AG10803 (cell line): ENCODE data around the gene BDKRB2.
"Not testable (repeated sequence)": the region's sequence is repeated elsewhere in the genome, so short reads cannot be mapped to it uniquely, and the experiment has no call there.

ENCODE experiments used
- DNase-seq: peaks from one replicate; pipeline ENCODE4 v3.0.0; 2010; ENCODE audit warnings: low read depth
- H3K4me3 ChIP-seq: 2 replicates; pipeline ENCODE4 v1.5.1; 2011; ENCODE audit warnings: mild to moderate bottlenecking, low read length, control low read depth
- TF ChIP-seq, protein P1 (sequence below): conservative IDR thresholded peaks from 2 replicates; pipeline ENCODE4 v1.5.1; 2011; ENCODE audit warnings: mild to moderate bottlenecking, low read length, control low read depth, inconsistent platforms

Gene BDKRB2

DNA sequence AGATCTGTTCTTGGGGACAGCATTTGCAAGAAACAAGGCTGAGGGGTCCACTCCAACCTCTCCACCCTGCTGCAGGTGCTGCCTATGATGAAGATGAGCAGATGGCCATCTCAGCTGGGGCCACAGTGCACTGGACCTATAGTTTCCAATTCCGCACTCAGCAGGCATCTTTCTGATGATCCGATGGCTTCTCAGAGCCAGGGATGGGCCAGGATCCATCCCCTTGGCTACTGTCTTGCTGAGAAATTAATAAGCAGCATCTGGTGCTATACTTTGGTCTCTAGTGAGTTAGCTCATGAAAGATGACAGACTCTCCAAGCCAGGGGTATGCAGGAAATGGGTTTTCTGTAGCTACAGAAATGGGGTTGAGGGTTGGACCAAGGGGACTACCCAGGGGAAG is 33.0 kb downstream of the BDKRB2 start:
- TF ChIP-seq, protein P1, sequence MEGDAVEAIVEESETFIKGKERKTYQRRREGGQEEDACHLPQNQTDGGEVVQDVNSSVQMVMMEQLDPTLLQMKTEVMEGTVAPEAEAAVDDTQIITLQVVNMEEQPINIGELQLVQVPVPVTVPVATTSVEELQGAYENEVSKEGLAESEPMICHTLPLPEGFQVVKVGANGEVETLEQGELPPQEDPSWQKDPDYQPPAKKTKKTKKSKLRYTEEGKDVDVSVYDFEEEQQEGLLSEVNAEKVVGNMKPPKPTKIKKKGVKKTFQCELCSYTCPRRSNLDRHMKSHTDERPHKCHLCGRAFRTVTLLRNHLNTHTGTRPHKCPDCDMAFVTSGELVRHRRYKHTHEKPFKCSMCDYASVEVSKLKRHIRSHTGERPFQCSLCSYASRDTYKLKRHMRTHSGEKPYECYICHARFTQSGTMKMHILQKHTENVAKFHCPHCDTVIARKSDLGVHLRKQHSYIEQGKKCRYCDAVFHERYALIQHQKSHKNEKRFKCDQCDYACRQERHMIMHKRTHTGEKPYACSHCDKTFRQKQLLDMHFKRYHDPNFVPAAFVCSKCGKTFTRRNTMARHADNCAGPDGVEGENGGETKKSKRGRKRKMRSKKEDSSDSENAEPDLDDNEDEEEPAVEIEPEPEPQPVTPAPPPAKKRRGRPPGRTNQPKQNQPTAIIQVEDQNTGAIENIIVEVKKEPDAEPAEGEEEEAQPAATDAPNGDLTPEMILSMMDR = no peak
- DNase-seq = no peak
- H3K4me3 ChIP-seq = no peak overlapping the region

DNA sequence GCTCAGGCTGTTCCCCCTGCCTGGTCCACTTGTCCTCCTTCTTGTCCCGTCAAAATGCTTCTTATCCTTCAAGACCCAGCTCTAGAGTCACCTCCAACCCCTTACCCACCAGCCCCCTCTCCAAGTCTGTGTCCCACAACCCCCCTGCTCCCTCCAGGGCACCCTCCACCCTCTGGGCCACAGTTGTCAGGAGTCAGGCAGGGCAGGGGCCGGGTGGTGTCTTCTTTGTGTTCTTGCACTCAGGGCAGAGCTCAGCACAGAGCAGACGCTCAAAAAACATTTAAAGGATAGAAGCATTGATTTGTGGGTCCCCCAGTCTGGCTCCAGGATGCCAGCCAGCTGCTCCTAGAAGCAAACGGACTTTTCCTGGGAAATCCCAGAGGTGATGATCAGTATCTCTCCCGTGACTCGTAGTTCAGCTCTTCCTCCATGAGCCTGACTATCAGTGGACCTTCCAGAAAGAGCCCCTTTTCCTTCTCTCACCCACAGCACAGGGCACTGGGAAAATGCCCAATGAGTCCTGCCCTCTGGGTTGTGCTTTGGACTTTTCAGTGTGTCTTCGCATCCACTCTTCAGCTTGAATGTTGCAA is 34.1 kb downstream of the BDKRB2 start:
- TF ChIP-seq, protein P1 = no peak
- no peak overlapping the region for H3K4me3 ChIP-seq

DNA sequence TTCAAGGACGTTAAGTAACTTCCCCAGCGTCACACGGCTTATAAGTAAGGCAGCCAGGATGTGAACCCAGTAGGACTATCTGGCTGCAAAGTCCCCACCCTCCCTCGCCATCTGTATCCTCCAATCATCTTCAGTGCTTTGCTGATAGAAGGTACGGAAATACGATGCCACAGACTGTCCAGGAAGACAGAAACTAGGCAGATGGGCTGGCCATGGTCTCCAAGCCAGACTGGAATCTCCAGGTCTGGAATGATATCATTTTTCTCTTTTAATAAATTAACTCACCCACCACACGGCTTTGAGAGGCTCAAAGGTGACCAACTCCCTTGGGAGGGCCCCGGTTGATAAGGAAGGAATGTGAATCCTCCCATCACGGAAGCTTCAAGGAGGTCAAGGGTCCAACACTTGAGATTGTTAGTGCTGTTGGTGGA is 35.1 kb downstream of the BDKRB2 start:
- DNase-seq = no peak
- TF ChIP-seq, protein P1 = no peak
- H3K4me3 ChIP-seq = no peak overlapping the region

More for the DNA sequence above, 34.1 kb downstream of the BDKRB2 start:
- DNase-seq = no peak

DNA sequence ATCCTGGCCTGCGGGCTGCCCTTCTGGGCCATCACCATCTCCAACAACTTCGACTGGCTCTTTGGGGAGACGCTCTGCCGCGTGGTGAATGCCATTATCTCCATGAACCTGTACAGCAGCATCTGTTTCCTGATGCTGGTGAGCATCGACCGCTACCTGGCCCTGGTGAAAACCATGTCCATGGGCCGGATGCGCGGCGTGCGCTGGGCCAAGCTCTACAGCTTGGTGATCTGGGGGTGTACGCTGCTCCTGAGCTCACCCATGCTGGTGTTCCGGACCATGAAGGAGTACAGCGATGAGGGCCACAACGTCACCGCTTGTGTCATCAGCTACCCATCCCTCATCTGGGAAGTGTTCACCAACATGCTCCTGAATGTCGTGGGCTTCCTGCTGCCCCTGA is 36.0 kb downstream of the BDKRB2 start:
- TF ChIP-seq, protein P1 = no peak
- no peak overlapping the region for H3K4me3 ChIP-seq
- no peak for DNase-seq

DNA sequence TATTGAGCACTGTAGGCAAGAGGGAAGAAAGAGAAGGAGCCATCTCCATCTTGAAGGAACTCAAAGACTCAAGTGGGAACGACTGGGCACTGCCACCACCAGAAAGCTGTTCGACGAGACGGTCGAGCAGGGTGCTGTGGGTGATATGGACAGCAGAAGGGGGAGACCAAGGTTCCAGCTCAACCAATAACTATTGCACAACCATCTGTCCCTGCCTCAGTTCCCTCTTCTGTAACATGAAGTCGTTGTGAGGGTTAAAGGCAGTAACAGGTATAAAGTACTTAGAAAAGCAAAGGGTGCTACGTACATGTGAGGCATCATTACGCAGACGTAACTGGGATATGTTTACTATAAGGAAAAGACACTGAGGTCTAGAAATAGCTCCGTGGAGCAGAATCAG is 37.5 kb downstream of the BDKRB2 start:
- TF ChIP-seq, protein P1 = no peak
- H3K4me3 ChIP-seq = no peak overlapping the region
- DNase-seq = no peak

DNA sequence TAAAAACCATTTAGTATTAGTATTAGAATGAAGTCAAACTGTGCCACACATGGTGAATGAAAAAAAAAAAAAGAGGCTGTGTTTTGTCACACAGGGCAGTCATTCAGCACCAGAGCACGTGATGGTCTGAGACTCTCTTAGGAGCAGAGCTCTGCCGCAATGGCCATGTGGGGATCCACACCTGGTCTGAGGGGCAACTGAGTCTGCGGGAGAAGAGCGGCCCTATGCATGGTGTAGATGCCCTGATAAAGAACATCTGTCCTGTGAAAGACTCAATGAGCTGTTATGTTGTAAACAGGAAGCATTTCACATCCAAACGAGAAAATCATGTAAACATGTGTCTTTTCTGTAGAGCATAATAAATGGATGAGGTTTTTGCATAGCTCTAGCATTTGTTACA is 39.1 kb downstream of the BDKRB2 start:
- DNase-seq = no peak
- TF ChIP-seq, protein P1 = no peak

DNA sequence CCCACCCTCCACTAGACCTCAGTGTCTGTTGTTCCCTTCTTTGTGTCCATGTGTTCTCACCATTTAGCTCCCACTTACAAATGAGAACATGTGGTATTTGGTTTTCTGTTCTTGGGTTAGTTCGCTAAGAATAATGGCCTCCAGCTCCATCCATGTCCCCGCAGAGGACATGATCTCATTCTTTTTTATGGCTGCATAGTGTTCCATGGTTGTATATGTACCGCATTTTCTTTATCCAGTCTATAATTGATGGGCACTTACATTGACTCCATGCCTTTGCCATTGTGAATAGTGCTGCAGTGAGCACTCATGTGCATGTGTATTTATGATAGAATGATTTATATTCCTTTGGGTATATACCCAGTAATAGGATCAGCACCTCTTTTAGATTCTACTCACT is 40.4 kb downstream of the BDKRB2 start:
- H3K4me3 ChIP-seq, DNase-seq: not testable (repeated sequence)

More for the DNA sequence above, 39.1 kb downstream of the BDKRB2 start:
- H3K4me3 ChIP-seq = no peak overlapping the region
